ENCODE measurements around the gene ZNF618.

The ZNF618 gene

GRCh38 chr9:113912816-113913215, 36.7 kb downstream of the ZNF618 start:
- DNase-seq: no peak

GRCh38 chr9:113913426-113914195, 37.5 kb downstream of the ZNF618 start:
- DNase-seq: no peak

- DNase-seq: no peak
These were observed 38.4 kb downstream of the ZNF618 start for GRCh38 chr9:113914517-113914916.

- no peak for DNase-seq
These were observed 39.8 kb downstream of the ZNF618 start for GRCh38 chr9:113915817-113916434.

- DNase-seq: no peak
These were observed 40.8 kb downstream of the ZNF618 start for GRCh38 chr9:113916931-113917330.

GRCh38 chr9:113918697-113919350, 42.7 kb downstream of the ZNF618 start:
- DNase-seq: no peak

GRCh38 chr9:113919382-113919781, 43.3 kb downstream of the ZNF618 start:
- no peak for DNase-seq

- DNase-seq: no peak
These were observed 43.8 kb downstream of the ZNF618 start for GRCh38 chr9:113919871-113920270.

- DNase-seq: no peak
These were observed 44.8 kb downstream of the ZNF618 start for GRCh38 chr9:113920872-113921271.

GRCh38 chr9:113921396-113921925, 45.4 kb downstream of the ZNF618 start:
- no peak for DNase-seq

- DNase-seq: no peak
These were observed 46.1 kb downstream of the ZNF618 start for GRCh38 chr9:113922160-113922559.

- no peak for DNase-seq
These were observed 50.1 kb downstream of the ZNF618 start for GRCh38 chr9:113926211-113926610.

GRCh38 chr9:113927277-113927676, 51.2 kb downstream of the ZNF618 start:
- DNase-seq: peak; percentile 30

- DNase-seq: no peak
These were observed 52.2 kb downstream of the ZNF618 start for GRCh38 chr9:113928269-113928668.

GRCh38 chr9:113929634-113930389, 53.7 kb downstream of the ZNF618 start:
- no peak for DNase-seq

GRCh38 chr9:113930390-113930783, 54.3 kb downstream of the ZNF618 start:
- DNase-seq: peak; percentile 13

GRCh38 chr9:113931140-113931539, 55.0 kb downstream of the ZNF618 start:
- no peak for DNase-seq

- DNase-seq: no peak
These were observed 55.7 kb downstream of the ZNF618 start for GRCh38 chr9:113931777-113932176.

- peak; percentile 42 for DNase-seq
These were observed 56.9 kb downstream of the ZNF618 start for GRCh38 chr9:113932906-113933584.

- DNase-seq: peak; percentile 35
These were observed 57.6 kb downstream of the ZNF618 start for GRCh38 chr9:113933671-113934070.

GRCh38 chr9:113934167-113934828, 58.2 kb downstream of the ZNF618 start:
- peak; percentile 24 for DNase-seq

Measured in activated CD8-positive, alpha-beta memory T cell treated with anti-CD3 and anti-CD28 coated beads for 24 hours (primary cell).